HCT116 (cell line): ENCODE results near the gene CCM2L. TPM values are rescaled to one million over a fixed set of nuclear protein-coding genes. Genes with fewer than 3 reads are reported as not detected.

Experiments used
- ATAC-seq: fragments of 200-7000 bp; cut with Tn5 transposase; 2 replicates; pipeline ENCODE4 v1.9.1; 2020; ENCODE audit warnings: mild to moderate bottlenecking, moderate library complexity
- BruUV-seq: library from RNA; stranded (reverse); fragments of 400-500 nt; replicated peaks from 2 replicates; lab custom pipeline; 2021; lab: Mats Ljungman, UMichigan
- CTCF ChIA-PET: fragments of 300-600 bp; sonication (Branson Sonifier 250); formaldehyde crosslinking; loops from one replicate; lab custom pipeline; 2021; ENCODE audit warnings: antibody characterized with exemption; lab: Charles Lee
- POLR2A ChIA-PET: fragments of 300-600, 350-600 bp; sonication (Branson Sonifier 250); formaldehyde crosslinking; loops from one replicate; lab custom pipeline; 2021; ENCODE audit warnings: antibody characterized with exemption; lab: Charles Lee
- RAD21 ChIA-PET, 2 experiments: fragments of 300-600 bp; sonication (Branson Sonifier 250); formaldehyde crosslinking; loops; one replicate each; lab custom pipeline; 2023; ENCODE audit warnings: low total read pairs in 2 of 2; ENCODE audit not compliant: uncharacterized antibody in 2 of 2, unreplicated experiment in 2 of 2, low non-redundant PET in 1 of 2; lab: Charles Lee
- DNase-seq: peaks from one replicate; pipeline ENCODE4 v3.0.0-alpha.2; 2010; ENCODE audit warnings: low read depth, low spot score
- H2AFZ ChIP-seq: fragments of 200-600 bp; shearing (Covaris generic), sonication (generic); 2 replicates; pipeline ENCODE4 v1.6.1; 2017; ENCODE audit warnings: low read depth, mixed run types, mixed read lengths, antibody characterized with exemption, low read length; ENCODE audit not compliant: poor library complexity, severe bottlenecking
- H3K27ac ChIP-seq: 2 replicates; pipeline ENCODE4 v1.5.1; 2012; ENCODE audit warnings: low read depth, low read length
- H3K27me3 ChIP-seq: fragments of 200-600 bp; sonication (generic); 2 replicates; pipeline ENCODE4 v1.6.1; 2016; ENCODE audit warnings: mixed run types, low read length, mixed read lengths; ENCODE audit not compliant: insufficient read depth
- H3K36me3 ChIP-seq, 2 experiments: fragments of 200-500 bp in 1 of 2; fragments of 200-600 bp in 1 of 2; sonication (Bioruptor generic) in 1 of 2; sonication (generic) in 1 of 2; 2 replicates each; pipeline versions ENCODE4 v1.5.1 to v1.6.1; 2014 to 2016; ENCODE audit warnings: low read length in 2 of 2, inconsistent platforms in 1 of 2, mixed read lengths in 1 of 2, mixed run types in 1 of 2; ENCODE audit not compliant: insufficient read depth in 2 of 2, control insufficient read depth in 1 of 2
- H3K4me1 ChIP-seq, 2 experiments: fragments of 200-600 bp in 1 of 2; sonication (generic) in 1 of 2; 2 replicates each; pipeline versions ENCODE4 v1.5.1 to v1.6.1; 2012 to 2017; ENCODE audit warnings: low read length in 2 of 2, inconsistent platforms in 1 of 2, mild to moderate bottlenecking in 1 of 2, mixed read lengths in 1 of 2, mixed run types in 1 of 2, moderate library complexity in 1 of 2; ENCODE audit not compliant: insufficient read depth in 2 of 2, control insufficient read depth in 1 of 2
- H3K4me2 ChIP-seq: fragments of 200-600 bp; sonication (generic); 2 replicates; pipeline ENCODE4 v1.6.1; 2017; ENCODE audit warnings: mixed run types, low read length, mixed read lengths
- H3K4me3 ChIP-seq, 2 experiments: fragments of 200-600 bp in 1 of 2; sonication (generic) in 1 of 2; replicated peaks in 1 of 2; 2 replicates each; pipeline ENCODE4 v1.5.1; 2011 to 2016; ENCODE audit warnings: low read length in 2 of 2, control low read depth in 1 of 2, low read depth in 1 of 2, mild to moderate bottlenecking in 1 of 2, mixed read lengths in 1 of 2, mixed run types in 1 of 2
- H3K79me2 ChIP-seq: fragments of 200-600 bp; sonication (generic); 2 replicates; pipeline ENCODE4 v1.6.1; 2017; ENCODE audit warnings: mild to moderate bottlenecking, mixed run types, low read length, moderate library complexity, mixed read lengths; ENCODE audit not compliant: insufficient read depth
- H3K9ac ChIP-seq: fragments of 200-600 bp; sonication (generic); 2 replicates; pipeline ENCODE4 v1.6.1; 2016; ENCODE audit warnings: low read length, mixed read lengths
- H3K9me2 ChIP-seq: fragments of 200-600 bp; sonication (generic), shearing (Covaris generic); 2 replicates; pipeline ENCODE4 v1.6.1; 2017; ENCODE audit warnings: mixed run types, mild to moderate bottlenecking, moderate library complexity; ENCODE audit not compliant: insufficient read depth
- H3K9me3 ChIP-seq, 2 experiments: fragments of 200-500 bp in 1 of 2; fragments of 200-600 bp in 1 of 2; sonication (Bioruptor generic) in 1 of 2; sonication (generic) in 1 of 2; 2 replicates each; pipeline ENCODE4 v1.6.1; 2014 to 2017; ENCODE audit warnings: low read length in 2 of 2, mixed read lengths in 2 of 2, inconsistent platforms in 1 of 2, low read depth in 1 of 2, mild to moderate bottlenecking in 1 of 2, mixed run types in 1 of 2, moderate library complexity in 1 of 2; ENCODE audit not compliant: control insufficient read depth in 1 of 2, insufficient read depth in 1 of 2
- H4K20me1 ChIP-seq: fragments of 200-600 bp; sonication (generic), shearing (Covaris generic); 2 replicates; pipeline ENCODE4 v1.6.1; 2017; ENCODE audit warnings: mixed run types, mild to moderate bottlenecking, moderate library complexity; ENCODE audit not compliant: insufficient read depth
- CBX3 ChIP-seq: IDR thresholded peaks from 2 replicates; pipeline ENCODE4 v1.6.1; 2012; ENCODE audit warnings: low read depth
- EGR1 ChIP-seq: IDR thresholded peaks from 2 replicates; pipeline ENCODE4 v1.6.1; 2012; ENCODE audit warnings: low read depth
- ELF1 ChIP-seq: IDR thresholded peaks from 2 replicates; pipeline ENCODE4 v1.6.1; 2012; ENCODE audit warnings: low read depth, borderline replicate concordance
- EZH2 ChIP-seq: fragments of 200-600 bp; sonication (generic); IDR thresholded peaks from 2 replicates; pipeline ENCODE4 v1.6.1; 2017; ENCODE audit warnings: antibody characterized with exemption, mixed run types
- EZH2phosphoT487 ChIP-seq: fragments of 200-600 bp; IDR thresholded peaks from 2 replicates; pipeline ENCODE4 v1.6.1; 2018; ENCODE audit warnings: antibody characterized with exemption, borderline replicate concordance
- FOSL1 ChIP-seq: IDR thresholded peaks from 2 replicates; pipeline ENCODE4 v1.6.1; 2012; ENCODE audit warnings: low read depth
- JUND ChIP-seq: IDR thresholded peaks from 2 replicates; pipeline ENCODE4 v1.6.1; 2012
- SIN3A ChIP-seq: IDR thresholded peaks from 2 replicates; pipeline ENCODE4 v1.6.1; 2012; ENCODE audit warnings: low read depth
- SP1 ChIP-seq: IDR thresholded peaks from 2 replicates; pipeline ENCODE4 v1.6.1; 2012; ENCODE audit warnings: low read depth
- SRF ChIP-seq: IDR thresholded peaks from 2 replicates; pipeline ENCODE4 v1.6.1; 2012; ENCODE audit warnings: low read depth
- YY1 ChIP-seq: IDR thresholded peaks from 2 replicates; pipeline ENCODE4 v1.6.1; 2011; ENCODE audit warnings: low read length, low read depth, moderate library complexity, mild to moderate bottlenecking; ENCODE audit not compliant: insufficient replicate concordance; ENCODE audit errors: extremely low read depth
- ZFX ChIP-seq: fragments of 450-650 bp; IDR thresholded peaks from 2 replicates; pipeline ENCODE4 v1.6.1; 2017
- ZNF274 ChIP-seq: fragments of 200-500 bp; sonication (Bioruptor generic); IDR thresholded peaks from 2 replicates; pipeline ENCODE4 v1.6.1; 2014; ENCODE audit warnings: mild to moderate bottlenecking, low read depth, low read length, inconsistent platforms
- intact Hi-C: fragments of 100-400 bp; cut with micrococcal nuclease; formaldehyde crosslinking; loops from 2 replicates; pipeline ENCODE4 v1.10.0; 2022
- total RNA-seq: library from RNA; stranded (reverse); gene quantifications from one replicate; pipeline ENCODE4 v1.2.1, GENCODE V29; 2021; ENCODE audit not compliant: unreplicated experiment
- TF ChIP-seq, protein P1 (sequence below): IDR thresholded peaks from 2 replicates; pipeline ENCODE4 v1.6.1; 2012; ENCODE audit warnings: low read depth
- TF ChIP-seq, protein P2 (sequence below): IDR thresholded peaks from 2 replicates; pipeline ENCODE4 v1.6.1; 2011; ENCODE audit warnings: mild to moderate bottlenecking, low read length, moderate library complexity; ENCODE audit not compliant: insufficient replicate concordance; ENCODE audit errors: extremely low read depth
- TF ChIP-seq, protein P3 (sequence below): IDR thresholded peaks from 2 replicates; pipeline ENCODE4 v1.6.1; 2012
- TF ChIP-seq, protein P4 (sequence below): IDR thresholded peaks from 2 replicates; pipeline ENCODE4 v1.6.1; 2012
- TF ChIP-seq, protein P5 (sequence below), 3 experiments: fragments of 200-600 bp in 1 of 3; sonication (generic) in 1 of 3; IDR thresholded peaks in 2 of 3; conservative IDR thresholded peaks in 1 of 3; 2 replicates each; pipeline ENCODE4 v1.5.1; 2012 to 2017; ENCODE audit warnings: low read depth in 2 of 3, low read length in 2 of 3, antibody characterized with exemption in 1 of 3, borderline replicate concordance in 1 of 3, control low read depth in 1 of 3, mild to moderate bottlenecking in 1 of 3, mixed read lengths in 1 of 3, mixed run types in 1 of 3, moderate library complexity in 1 of 3; ENCODE audit not compliant: insufficient read depth in 1 of 3

Gene CCM2L
- total RNA-seq, 1 experiment from 2014 or later = 1.4 TPM

DNA sequence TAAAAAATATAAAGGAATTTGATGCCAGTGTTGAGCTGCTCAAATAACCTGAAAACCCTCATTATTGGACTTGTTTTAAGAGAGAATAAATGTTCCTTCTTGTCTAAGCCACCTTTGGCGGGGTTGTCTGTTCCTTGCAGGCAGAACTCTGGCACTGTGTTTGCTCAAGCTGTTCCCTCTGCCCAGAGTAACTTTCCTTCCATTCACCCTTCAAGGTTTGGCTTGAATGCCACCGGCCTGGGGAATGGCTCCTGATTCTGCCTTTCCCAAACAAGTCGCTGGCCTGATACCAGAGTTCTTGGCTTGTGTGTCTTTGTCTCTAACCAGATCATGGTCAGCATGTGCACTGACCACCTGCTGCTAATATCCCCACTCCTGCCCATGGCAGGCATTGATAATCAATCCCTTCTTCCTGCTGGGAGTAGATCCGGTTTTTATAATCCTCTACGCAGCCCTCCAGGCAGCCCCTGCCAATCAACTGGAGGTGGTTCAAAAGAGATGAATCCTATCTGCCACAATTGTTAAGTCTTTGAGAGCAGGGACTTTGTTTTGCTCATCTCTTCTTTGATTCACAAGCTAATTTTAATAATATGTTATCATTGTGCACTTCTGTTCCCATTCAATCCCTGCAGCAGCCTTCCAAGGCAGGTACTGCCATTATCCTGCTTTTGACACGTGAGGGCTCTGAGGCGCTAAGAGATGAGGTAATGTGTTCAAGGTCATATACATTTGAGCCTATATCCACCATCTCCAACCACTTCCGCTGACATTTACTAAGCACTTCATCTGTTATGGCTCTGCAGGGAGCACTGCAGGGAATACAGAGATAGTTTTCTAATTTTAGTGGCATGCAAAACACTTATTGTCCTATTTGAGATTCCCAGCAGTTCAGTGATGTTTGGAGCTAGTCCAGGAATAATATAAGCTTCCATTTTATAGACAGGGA, 3.1 kb upstream of the CCM2L start:
- CTCF ChIA-PET = interaction anchor here (1.5 kb wide), 1 partner anchor 11 kb away, joined by 7 read pairs; no protein-coding TSS in a partner anchor
- Histone ChIP-seq H3K9ac (no peak overlapping the region), H3K27me3 (peaks cover 3% of the 10 kb centered on the region; the same call in 1 of the 2 replicates), H3K9me2 (no peaks in the 10 kb centered on the region), H3K4me2 (no peak overlapping the region), H3K9me3 (no peaks in the 10 kb centered on the region), H3K79me2 (no peaks in the 10 kb centered on the region), H2AFZ (no peak overlapping the region), H4K20me1 (no peaks in the 10 kb centered on the region), H3K27ac (no peak overlapping the region), H3K36me3 (no peaks in the 10 kb centered on the region), H3K4me3 (no peak overlapping the region), H3K4me1 (no peaks in the 10 kb centered on the region)
- DNase-seq (no peak), ATAC-seq (no peak)
- POLR2A ChIA-PET = interaction anchor here (2.2 kb wide), 1 partner anchor 11 kb away, joined by 6 read pairs; no protein-coding TSS in a partner anchor
- RAD21 ChIA-PET = no interaction called here
- no TSS peak for BruUV-seq
- intact Hi-C loops = no loop called here
- TF ChIP-seq, protein P1, sequence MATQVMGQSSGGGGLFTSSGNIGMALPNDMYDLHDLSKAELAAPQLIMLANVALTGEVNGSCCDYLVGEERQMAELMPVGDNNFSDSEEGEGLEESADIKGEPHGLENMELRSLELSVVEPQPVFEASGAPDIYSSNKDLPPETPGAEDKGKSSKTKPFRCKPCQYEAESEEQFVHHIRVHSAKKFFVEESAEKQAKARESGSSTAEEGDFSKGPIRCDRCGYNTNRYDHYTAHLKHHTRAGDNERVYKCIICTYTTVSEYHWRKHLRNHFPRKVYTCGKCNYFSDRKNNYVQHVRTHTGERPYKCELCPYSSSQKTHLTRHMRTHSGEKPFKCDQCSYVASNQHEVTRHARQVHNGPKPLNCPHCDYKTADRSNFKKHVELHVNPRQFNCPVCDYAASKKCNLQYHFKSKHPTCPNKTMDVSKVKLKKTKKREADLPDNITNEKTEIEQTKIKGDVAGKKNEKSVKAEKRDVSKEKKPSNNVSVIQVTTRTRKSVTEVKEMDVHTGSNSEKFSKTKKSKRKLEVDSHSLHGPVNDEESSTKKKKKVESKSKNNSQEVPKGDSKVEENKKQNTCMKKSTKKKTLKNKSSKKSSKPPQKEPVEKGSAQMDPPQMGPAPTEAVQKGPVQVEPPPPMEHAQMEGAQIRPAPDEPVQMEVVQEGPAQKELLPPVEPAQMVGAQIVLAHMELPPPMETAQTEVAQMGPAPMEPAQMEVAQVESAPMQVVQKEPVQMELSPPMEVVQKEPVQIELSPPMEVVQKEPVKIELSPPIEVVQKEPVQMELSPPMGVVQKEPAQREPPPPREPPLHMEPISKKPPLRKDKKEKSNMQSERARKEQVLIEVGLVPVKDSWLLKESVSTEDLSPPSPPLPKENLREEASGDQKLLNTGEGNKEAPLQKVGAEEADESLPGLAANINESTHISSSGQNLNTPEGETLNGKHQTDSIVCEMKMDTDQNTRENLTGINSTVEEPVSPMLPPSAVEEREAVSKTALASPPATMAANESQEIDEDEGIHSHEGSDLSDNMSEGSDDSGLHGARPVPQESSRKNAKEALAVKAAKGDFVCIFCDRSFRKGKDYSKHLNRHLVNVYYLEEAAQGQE = no peak
- TF ChIP-seq JUND (no peak), SIN3A (no peak), SRF (no peak), EZH2phosphoT487 (no peak), ELF1 (no peak), ZFX (no peak), YY1 (no peak), EGR1 (no peak), CBX3 (no peak), ZNF274 (no peak), EZH2 (no peak), FOSL1 (no peak), SP1 (no peak)
- TF ChIP-seq, protein P2, sequence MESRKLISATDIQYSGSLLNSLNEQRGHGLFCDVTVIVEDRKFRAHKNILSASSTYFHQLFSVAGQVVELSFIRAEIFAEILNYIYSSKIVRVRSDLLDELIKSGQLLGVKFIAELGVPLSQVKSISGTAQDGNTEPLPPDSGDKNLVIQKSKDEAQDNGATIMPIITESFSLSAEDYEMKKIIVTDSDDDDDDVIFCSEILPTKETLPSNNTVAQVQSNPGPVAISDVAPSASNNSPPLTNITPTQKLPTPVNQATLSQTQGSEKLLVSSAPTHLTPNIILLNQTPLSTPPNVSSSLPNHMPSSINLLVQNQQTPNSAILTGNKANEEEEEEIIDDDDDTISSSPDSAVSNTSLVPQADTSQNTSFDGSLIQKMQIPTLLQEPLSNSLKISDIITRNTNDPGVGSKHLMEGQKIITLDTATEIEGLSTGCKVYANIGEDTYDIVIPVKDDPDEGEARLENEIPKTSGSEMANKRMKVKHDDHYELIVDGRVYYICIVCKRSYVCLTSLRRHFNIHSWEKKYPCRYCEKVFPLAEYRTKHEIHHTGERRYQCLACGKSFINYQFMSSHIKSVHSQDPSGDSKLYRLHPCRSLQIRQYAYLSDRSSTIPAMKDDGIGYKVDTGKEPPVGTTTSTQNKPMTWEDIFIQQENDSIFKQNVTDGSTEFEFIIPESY = no peak
- TF ChIP-seq, protein P3, sequence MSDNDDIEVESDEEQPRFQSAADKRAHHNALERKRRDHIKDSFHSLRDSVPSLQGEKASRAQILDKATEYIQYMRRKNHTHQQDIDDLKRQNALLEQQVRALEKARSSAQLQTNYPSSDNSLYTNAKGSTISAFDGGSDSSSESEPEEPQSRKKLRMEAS = no peak
- TF ChIP-seq, protein P4, sequence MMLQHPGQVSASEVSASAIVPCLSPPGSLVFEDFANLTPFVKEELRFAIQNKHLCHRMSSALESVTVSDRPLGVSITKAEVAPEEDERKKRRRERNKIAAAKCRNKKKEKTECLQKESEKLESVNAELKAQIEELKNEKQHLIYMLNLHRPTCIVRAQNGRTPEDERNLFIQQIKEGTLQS = no peak
- TF ChIP-seq, protein P5, sequence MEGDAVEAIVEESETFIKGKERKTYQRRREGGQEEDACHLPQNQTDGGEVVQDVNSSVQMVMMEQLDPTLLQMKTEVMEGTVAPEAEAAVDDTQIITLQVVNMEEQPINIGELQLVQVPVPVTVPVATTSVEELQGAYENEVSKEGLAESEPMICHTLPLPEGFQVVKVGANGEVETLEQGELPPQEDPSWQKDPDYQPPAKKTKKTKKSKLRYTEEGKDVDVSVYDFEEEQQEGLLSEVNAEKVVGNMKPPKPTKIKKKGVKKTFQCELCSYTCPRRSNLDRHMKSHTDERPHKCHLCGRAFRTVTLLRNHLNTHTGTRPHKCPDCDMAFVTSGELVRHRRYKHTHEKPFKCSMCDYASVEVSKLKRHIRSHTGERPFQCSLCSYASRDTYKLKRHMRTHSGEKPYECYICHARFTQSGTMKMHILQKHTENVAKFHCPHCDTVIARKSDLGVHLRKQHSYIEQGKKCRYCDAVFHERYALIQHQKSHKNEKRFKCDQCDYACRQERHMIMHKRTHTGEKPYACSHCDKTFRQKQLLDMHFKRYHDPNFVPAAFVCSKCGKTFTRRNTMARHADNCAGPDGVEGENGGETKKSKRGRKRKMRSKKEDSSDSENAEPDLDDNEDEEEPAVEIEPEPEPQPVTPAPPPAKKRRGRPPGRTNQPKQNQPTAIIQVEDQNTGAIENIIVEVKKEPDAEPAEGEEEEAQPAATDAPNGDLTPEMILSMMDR (IDR thresholded peaks at IDR 0.05 in 2 of 3, conservative IDR thresholded peaks at IDR 0.05 in 1 of 3; ENCODE audit: borderline replicate concordance in 1 of 3, insufficient read depth in 1 of 3, low read depth in 2 of 3, low read length in 2 of 3) = no peak
